Measurements from ENCODE around the gene ABL1.

ABL1 gene

GRCh38 chr9:130893341-130894101 lies 58.5 kb downstream of the ABL1 start:
- in situ Hi-C loops (cut with MboI; ENCODE audit: low pct_unique_long_range_greater_than_20kb, low sequenced_read_pairs, unreplicated experiment) = no loop called here
- DNase-seq (ENCODE audit: low spot score) = no peak
- TF ChIP-seq, protein P1, sequence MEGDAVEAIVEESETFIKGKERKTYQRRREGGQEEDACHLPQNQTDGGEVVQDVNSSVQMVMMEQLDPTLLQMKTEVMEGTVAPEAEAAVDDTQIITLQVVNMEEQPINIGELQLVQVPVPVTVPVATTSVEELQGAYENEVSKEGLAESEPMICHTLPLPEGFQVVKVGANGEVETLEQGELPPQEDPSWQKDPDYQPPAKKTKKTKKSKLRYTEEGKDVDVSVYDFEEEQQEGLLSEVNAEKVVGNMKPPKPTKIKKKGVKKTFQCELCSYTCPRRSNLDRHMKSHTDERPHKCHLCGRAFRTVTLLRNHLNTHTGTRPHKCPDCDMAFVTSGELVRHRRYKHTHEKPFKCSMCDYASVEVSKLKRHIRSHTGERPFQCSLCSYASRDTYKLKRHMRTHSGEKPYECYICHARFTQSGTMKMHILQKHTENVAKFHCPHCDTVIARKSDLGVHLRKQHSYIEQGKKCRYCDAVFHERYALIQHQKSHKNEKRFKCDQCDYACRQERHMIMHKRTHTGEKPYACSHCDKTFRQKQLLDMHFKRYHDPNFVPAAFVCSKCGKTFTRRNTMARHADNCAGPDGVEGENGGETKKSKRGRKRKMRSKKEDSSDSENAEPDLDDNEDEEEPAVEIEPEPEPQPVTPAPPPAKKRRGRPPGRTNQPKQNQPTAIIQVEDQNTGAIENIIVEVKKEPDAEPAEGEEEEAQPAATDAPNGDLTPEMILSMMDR (IDR thresholded peaks at IDR 0.05; ENCODE audit: extremely low read depth, insufficient read depth, missing control alignments) = no peak

- DNase-seq (ENCODE audit: low spot score) = no peak
- TF ChIP-seq, protein P1 (IDR thresholded peaks at IDR 0.05; ENCODE audit: extremely low read depth, insufficient read depth, missing control alignments) = no peak
Measured at GRCh38 chr9:130894546-130894945, 59.5 kb downstream of the ABL1 start.

DNA sequence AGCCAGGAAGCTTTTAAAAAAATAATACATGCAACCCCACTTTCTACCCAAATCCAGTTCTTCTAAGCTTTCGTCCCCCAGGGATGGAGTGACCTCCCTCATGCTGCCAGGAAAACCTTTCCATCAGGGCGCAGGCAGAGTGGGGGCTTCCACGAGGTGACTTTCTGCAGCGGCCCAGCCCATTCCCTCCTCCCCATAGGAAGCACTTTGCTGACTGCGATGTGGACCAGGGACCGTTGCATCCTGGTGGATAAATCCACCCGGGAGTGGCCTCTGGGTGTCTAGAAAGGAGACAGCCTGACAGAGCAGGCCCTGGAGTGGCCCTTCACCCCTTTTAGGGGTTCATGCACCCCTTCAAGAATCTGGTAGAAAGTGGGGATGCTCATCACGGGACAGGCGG lies 60.0 kb downstream of the ABL1 start:
- in situ Hi-C loops (cut with MboI; ENCODE audit: low pct_unique_long_range_greater_than_20kb, low sequenced_read_pairs, unreplicated experiment) = no loop called here
- TF ChIP-seq, protein P1 (IDR thresholded peaks at IDR 0.05; ENCODE audit: extremely low read depth, insufficient read depth, missing control alignments) = no peak
- DNase-seq (ENCODE audit: low spot score) = no peak

More at GRCh38 chr9:130894546-130894945, 59.5 kb downstream of the ABL1 start:
- in situ Hi-C loops (cut with MboI; ENCODE audit: low pct_unique_long_range_greater_than_20kb, low sequenced_read_pairs, unreplicated experiment) = no loop called here

DNA sequence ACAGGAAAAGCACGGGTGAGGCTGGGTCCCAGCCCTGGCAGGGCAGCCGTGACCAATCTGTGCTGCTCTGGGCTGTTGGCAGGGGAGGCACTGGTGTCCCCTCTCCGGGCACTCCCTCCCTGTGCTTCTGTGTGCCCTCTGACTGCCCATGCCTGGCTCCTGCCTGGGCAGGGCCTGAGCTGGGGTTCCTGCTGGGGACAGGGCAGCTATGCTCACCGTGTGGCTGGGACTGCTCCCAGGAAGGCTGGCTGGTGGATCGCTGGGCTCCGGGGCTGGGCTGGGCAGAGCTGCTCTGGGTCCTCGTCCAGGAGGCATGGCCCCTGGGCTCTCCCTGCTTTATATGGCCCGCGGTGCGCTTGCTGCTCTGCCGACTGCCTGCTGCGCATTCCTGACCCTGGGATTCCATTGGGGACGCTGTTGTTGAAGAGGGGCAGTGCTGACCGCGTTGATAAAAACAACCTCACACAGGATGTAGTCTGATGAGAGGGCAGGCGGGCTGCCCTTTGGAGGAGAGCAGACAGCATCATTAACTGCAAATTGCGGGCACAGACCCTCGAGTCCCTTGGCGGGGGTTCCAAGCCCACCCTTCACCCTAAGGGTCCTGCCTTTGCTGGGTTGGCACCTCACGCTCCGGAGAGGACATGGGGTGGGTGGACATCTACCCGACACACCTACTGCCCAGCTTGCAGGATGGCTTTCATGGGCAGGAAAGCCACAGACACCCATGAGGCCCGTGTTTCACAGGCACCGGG lies 60.6 kb downstream of the ABL1 start:
- TF ChIP-seq, protein P1 (IDR thresholded peaks at IDR 0.05; ENCODE audit: extremely low read depth, insufficient read depth, missing control alignments) = no peak
- no peak for DNase-seq (ENCODE audit: low spot score)
- in situ Hi-C loops (cut with MboI; ENCODE audit: low pct_unique_long_range_greater_than_20kb, low sequenced_read_pairs, unreplicated experiment) = no loop called here

DNA sequence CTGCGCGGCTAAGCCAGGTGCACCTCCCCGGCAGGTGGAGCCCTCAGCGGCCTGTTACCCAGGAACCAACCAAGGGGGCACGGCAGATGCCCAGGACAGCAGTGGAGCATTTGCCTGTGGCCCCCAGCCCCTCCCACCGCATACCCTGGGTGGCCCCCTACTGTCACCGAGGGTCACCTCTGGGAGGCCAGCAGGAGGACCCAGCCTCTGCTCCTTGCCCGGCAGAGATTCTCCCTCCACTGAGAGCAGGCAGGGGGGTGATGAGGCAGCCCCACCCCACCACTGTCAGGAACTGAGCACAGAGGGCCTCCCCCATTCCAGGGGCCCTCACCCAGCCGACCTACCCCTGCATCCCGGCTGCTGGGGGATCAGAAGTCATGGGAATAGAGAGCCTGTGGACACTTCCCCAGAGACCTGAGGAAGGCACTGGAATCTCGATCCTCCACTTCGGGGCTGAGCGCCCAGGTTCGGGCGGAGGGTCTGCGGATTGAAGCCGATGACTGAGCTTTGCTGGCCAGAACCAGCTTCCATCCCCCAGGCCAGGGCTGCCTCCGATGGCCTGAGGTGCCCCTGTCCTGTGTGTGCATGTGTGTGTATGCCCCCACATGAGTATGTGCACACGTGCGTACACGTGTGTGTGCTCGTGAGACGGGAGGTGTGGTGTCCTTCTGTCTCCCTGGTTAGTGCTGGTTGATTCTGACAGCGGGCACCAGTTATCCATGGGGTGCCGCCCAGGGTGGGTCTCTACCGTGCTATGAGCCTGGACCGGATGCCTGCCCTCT lies 61.4 kb downstream of the ABL1 start, which contains the start of gene QRFP:
Gene QRFP, minus strand, starts transcription at position 580 of the 782 bp plus-strand sequence. CDS start 2,974 bp downstream, outside the sequence.
- TF ChIP-seq, protein P1 (IDR thresholded peaks at IDR 0.05; ENCODE audit: extremely low read depth, insufficient read depth, missing control alignments) = no peak
- in situ Hi-C loops (cut with MboI; ENCODE audit: low pct_unique_long_range_greater_than_20kb, low sequenced_read_pairs, unreplicated experiment) = no loop called here
- no peak for DNase-seq (ENCODE audit: low spot score)

DNA sequence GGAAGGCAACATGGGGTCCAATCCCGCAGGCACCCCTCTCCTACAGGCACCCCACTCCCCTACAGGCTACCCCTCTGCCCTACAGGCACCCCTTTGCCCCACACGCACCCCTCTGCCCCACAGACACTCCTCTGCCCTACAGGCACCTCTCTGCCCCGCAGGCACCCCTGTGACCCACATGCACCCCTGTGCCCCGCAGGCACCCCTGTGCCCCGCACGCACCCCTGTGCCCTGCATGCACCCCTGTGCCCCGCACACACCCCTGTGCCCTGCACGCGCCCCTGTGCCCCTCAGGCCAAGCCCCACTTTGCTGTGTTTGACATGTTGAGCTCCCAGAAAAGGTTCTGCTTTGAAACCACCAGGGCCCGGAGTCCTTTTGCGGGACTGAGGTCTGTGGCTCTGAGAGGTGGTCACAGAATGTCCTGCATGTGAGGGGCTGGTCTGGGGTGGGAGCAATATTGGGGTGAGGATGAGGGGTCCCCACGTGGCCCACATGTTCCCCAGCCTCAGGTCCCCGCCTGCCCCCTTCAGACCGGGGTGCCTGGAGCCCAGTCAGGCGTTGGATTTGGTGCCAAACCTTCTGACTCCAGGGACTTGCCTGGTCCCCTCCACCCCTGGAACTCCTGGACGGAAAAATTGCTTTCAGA lies 62.2 kb downstream of the ABL1 start:
- DNase-seq (ENCODE audit: low spot score) = no peak
- in situ Hi-C loops (cut with MboI; ENCODE audit: low pct_unique_long_range_greater_than_20kb, low sequenced_read_pairs, unreplicated experiment) = no loop called here
- TF ChIP-seq, protein P1 (IDR thresholded peaks at IDR 0.05; ENCODE audit: extremely low read depth, insufficient read depth, missing control alignments) = no peak

Measured in GM13977 (cell line).